ENCODE results near the gene INPP5E.

- no peak for TF ChIP-seq CTCF (IDR thresholded peaks at IDR 0.05; ENCODE audit: low read depth, low read length, poor library complexity, severe bottlenecking)
- no peak for TF ChIP-seq EZH2phosphoT487 (IDR thresholded peaks at IDR 0.05; ENCODE audit: borderline replicate concordance, low read length)
These were observed 37.6 kb downstream of the INPP5E start for GRCh38 chr9:136402067-136402466.
